GM19372 (cell line): ENCODE measurements around the gene PPIL6.
"Not testable (repeated sequence)": the region's sequence is repeated elsewhere in the genome, so short reads cannot be mapped to it uniquely, and the experiment has no call there.

ENCODE experiments used
- ATAC-seq: cut with Tn5 transposase; IDR thresholded peaks from one replicate; pipeline ENCODE4 v1.9.1; 2021; ENCODE audit warnings: mild to moderate bottlenecking, low read depth, moderate library complexity; ENCODE audit not compliant: unreplicated experiment

Gene PPIL6

DNA sequence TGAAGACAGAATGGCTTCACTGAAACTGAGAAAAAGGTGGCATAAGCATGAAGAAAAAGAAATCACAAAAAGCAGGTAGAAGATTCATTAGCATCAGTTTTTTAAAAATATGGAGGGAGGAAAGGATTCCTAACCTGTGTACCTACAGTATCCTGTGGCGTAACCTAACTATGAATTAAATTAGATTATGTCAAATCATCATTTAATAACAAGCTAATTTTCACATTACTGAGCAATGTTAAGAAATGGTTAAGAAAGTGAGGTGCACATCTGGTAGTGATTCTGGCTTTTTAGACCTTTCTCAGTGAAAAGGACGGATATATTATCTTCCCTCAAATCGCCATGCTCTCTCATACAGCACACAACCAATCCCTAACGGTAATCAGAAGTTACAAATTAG lies 70.7 kb downstream of the PPIL6 start:
- ATAC-seq, result no peak

DNA sequence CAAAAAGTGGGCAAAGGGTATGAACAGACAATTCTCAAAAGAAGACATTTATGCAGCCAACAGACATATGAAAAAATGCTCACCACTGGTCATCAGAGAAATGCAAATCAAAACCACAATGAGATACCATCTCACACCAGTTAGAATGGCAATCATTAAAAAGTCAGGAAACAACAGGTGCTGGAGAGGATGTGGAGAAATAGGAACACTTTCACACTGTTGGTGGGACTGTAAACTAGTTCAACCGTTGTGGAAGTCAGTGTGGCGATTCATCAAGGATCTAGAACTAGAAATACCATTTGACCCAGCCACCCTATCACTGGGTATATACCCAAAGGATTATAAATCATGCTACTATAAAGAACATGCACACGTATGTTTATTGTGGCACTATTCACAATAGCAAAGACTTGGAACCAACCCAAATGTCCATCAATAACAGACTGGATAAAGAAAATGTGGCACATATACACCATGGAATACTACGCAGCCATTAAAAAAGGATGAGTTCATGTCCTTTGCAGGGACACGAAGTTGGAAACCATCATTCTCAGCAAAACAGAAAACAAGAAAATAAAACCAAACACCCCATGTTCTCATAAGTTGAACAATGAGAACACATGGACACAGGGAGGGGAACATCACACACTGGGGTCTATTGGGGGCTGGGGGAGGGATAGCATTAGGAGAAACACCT lies 75.9 kb downstream of the PPIL6 start:
- not testable (repeated sequence) for ATAC-seq

GRCh38 chr6:109363753-109364152 lies 76.7 kb downstream of the PPIL6 start:
- no peak for ATAC-seq

- ATAC-seq, result no peak
Measured at GRCh38 chr6:109362102-109362884, 78.1 kb downstream of the PPIL6 start.

- ATAC-seq, result no peak
Measured at GRCh38 chr6:109360791-109361190, 79.6 kb downstream of the PPIL6 start.

DNA sequence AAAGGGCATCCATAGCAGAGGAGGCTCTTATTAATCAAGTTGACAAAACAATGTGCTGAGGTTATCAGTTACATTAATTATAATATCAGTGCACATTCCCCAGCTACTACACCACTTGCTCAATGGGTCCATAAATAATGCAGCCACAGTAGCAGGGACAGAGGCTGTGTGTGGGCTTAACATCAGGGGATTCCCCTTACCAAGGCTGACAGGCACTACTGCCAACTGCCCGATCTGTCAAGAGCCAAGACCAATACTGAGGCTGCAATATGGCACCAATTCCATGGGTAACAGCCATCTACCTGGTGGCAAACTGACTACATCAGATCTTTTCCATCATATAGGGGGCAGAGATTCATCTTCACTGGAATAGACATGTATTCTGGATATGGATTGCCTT lies 80.1 kb downstream of the PPIL6 start:
- no peak for ATAC-seq

DNA sequence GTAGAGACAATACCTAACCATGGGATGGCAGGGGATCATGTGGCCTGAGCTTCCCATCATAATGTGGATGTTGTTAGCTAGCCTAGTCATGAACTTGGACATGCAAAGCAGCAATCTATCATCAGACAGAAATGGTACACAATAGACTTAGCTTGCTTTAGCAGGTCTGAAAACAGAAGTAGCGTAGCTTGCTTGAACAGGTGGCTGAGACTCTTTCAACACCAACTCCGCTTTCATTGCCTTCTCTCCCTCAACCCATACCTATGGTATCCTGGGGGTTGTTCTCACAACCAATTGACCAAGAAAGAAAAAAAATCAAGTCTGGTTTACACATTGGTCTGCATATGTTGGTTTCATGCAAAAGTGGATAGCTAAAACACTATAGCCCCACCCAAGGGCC lies 81.2 kb downstream of the PPIL6 start:
- no peak for ATAC-seq

- no peak for ATAC-seq
Measured at GRCh38 chr6:109358204-109358603, 82.2 kb downstream of the PPIL6 start.

- no peak for ATAC-seq
Measured at GRCh38 chr6:109356237-109356636, 84.2 kb downstream of the PPIL6 start.

GRCh38 chr6:109351231-109352130 lies 88.9 kb downstream of the PPIL6 start:
- ATAC-seq, result no peak

DNA sequence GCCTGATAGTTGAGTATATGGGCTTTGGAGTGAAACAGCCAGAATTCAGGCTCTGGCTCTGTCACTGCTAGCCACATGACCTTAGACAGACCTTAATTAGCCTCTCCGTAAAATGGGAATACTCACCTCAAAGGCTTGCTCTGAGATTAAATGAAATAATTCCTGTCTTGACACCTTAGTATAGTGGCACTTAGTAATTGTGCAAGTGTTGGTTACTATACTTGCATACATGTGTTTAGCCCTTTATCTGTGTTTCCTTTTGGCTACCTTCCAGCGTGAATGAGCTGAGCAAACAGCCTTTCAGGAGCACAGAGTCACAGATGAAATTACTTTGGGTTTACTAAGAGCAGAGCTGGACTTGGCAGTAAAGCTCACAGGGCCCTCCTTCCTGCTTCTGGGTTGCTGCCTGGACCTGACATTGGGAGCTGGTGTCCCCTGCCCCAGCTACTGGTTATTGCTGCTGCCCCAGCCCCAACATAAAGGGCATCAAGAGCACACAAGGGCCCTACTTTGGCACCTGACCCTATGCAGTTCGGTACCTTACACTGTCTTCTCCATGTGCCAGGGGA lies 90.9 kb downstream of the PPIL6 start:
- no peak for ATAC-seq

DNA sequence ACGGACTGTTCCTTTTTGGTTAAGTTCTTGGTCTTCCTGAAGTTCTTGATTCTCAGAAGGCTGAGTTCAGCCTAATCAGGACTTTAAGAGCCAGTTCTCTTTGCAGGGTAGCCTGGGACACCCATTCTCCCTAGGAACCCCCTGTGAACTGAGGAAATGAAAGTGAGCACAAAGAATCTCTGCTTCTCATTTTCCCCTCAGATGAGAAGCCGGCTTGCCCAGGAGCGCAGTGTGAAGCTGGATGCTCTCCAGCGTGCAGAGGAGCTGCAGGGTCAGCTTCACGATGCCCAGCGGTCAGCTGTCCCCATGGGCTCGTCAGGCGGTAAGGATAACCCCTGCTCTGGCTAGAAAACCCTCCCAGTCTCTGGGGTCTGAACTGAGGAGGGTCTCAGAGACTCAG lies 92.2 kb downstream of the PPIL6 start:
- no peak for ATAC-seq

GRCh38 chr6:109347779-109348178 lies 92.6 kb downstream of the PPIL6 start:
- no peak for ATAC-seq

DNA sequence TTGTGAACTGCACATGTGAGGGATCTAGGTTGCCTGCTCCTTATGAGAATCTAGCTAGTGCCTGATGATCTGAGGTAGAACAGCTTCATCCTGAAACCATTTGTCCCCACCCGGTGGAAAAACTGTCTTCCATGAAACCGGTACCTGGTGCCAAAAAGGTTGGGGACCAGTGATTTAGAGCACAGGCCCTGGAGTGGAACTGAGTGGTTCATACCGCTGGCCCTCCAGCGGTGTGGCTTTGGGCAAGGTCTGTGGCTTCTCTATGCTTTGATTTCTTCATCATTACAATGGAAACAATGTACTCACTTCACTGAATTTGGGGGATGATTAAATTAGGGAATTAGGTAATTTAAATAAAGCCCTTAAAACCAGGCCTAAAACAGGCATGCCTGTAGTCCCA lies 94.4 kb downstream of the PPIL6 start:
- no peak for ATAC-seq

DNA sequence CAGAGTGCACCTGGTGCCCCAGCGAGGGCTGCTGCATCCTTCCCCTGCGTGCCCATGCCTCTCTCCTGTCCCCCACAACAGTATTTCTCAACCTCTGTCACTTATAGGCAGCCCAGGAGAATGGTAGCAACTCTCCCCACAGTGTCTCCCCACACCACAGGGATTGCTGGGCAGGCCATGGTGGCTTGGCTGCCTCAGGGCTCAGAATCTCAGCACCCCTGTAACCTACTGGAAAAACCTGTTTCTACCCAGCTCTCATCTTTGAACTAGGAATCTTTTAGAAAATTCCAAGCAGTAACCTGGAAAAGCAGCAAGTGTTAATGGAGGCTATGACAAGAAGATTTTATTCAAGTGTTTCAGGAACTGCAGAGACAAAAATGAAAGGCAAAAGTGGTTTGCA lies 96.2 kb downstream of the PPIL6 start:
- ATAC-seq, result no peak

DNA sequence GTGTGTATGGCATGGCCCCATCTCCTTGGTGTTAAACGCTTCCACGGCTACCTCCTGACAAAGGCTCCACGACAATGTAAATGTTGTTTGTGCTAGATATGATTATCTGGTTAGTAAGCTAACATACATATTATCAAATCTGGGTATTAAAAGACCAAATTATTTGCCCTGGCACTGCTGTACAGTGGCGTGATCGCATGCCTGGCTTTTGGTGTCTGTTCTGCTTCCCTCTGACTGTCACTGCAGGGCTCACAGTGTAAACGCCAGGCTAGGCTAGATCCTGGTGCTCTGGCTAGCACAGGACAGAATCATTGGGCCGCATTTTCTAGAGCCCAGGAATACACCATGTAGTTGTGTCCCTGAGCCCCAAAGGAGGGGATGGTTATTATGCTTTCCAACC lies 96.9 kb downstream of the PPIL6 start:
- ATAC-seq, result no peak

- ATAC-seq, result no peak
Measured at GRCh38 chr6:109342911-109343310, 97.5 kb downstream of the PPIL6 start.

GRCh38 chr6:109342506-109342905 lies 97.9 kb downstream of the PPIL6 start:
- ATAC-seq, result no peak

DNA sequence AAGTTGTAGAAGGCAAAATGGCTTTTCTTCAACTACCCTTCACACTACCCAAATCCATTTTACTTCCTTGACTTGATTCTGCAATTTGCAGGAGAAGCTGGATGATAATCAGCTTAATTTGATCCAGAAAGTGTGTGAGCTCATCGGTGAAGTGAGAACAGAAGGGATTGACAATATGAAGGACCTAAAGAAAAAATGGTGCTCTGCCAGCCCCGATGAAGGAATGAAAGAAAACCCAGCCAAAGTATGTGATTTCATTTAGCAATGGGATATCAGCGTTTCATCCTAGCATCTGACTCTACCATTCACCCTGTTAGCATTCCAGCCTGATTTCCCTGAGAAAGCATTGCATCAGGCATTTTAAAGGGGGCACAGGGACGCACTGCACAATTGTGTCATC lies 99.6 kb downstream of the PPIL6 start:
- no peak for ATAC-seq
